Suprapubic skin (tissue), 4 donors: Measurements from ENCODE around the gene NAGA. TPM values are rescaled to one million over a fixed set of nuclear protein-coding genes. Genes with fewer than 3 reads are reported as not detected.

Experiments used
- DNase-seq, 2 donors: peaks; one replicate each; pipeline ENCODE4 v3.0.0-alpha.2; 2019; ENCODE audit warnings: low spot score in 2 of 2
- H3K27ac ChIP-seq: fragments of 200-600 bp; sonication (generic); one replicate; pipeline ENCODE4 v1.5.1; 2019
- H3K27me3 ChIP-seq: fragments of 200-600 bp; sonication (generic); one replicate; pipeline ENCODE4 v1.5.1; 2019
- H3K36me3 ChIP-seq: fragments of 200-600 bp; sonication (generic); one replicate; pipeline ENCODE4 v1.5.1; 2019
- H3K4me1 ChIP-seq: fragments of 200-600 bp; sonication (generic); one replicate; pipeline ENCODE4 v1.5.1; 2019
- H3K4me3 ChIP-seq: fragments of 200-600 bp; sonication (generic); one replicate; pipeline ENCODE4 v1.5.1; 2019; ENCODE audit warnings: mild to moderate bottlenecking
- H3K9me3 ChIP-seq: fragments of 200-600 bp; sonication (generic); one replicate; pipeline ENCODE4 v1.5.1; 2019
- CTCF ChIP-seq, 2 donors: fragments of 200-600 bp in 1 of 2; fragments of 450-650 bp in 1 of 2; sonication (generic) in 1 of 2; IDR thresholded peaks; one replicate each; pipeline ENCODE4 v1.5.1; 2016 to 2019; ENCODE audit warnings: antibody characterized with exemption in 2 of 2, mild to moderate bottlenecking in 1 of 2, moderate library complexity in 1 of 2
- EP300 ChIP-seq: sonication (generic); formaldehyde crosslinking; IDR thresholded peaks from one replicate; pipeline ENCODE4 v1.6.1; 2017; ENCODE audit warnings: antibody characterized with exemption
- POLR2A ChIP-seq, 2 donors: fragments of 450-650 bp; IDR thresholded peaks; one replicate each; pipeline ENCODE4 v1.6.1; 2017; ENCODE audit warnings: antibody characterized with exemption in 2 of 2, mild to moderate bottlenecking in 2 of 2, moderate library complexity in 2 of 2
- POLR2AphosphoS5 ChIP-seq, 3 donors: sonication (generic); formaldehyde crosslinking; IDR thresholded peaks; one replicate each; pipeline ENCODE4 v1.6.1; 2017; ENCODE audit warnings: antibody characterized with exemption in 3 of 3
- WGBS: methylation state at CpG from one replicate; pipeline ENCODE4 v1.1.5; 2018; 5-methylcytosine and 5-hydroxymethylcytosine counted together
- total RNA-seq, 4 donors: library from RNA; depleted of rRNA; stranded (reverse); fragments of >200 nt; gene quantifications; one replicate each; pipeline ENCODE4 v1.1.0, GENCODE V29; 2016

The NAGA gene
- total RNA-seq, 4 donors from 2014 or later = 20.9 to 25.9 (median 22.2) TPM

GRCh38 chr22:42026705-42027104, 43.9 kb downstream of the NAGA start:
- Histone ChIP-seq H3K27me3 (no peaks in the 10 kb centered on the region), H3K36me3 (no peaks in the 10 kb centered on the region), H3K4me3 (no peak overlapping the region), H3K4me1 (no peaks in the 10 kb centered on the region), H3K27ac (no peak overlapping the region), H3K9me3 (no peaks in the 10 kb centered on the region)
- no peak for DNase-seq
- TF ChIP-seq POLR2AphosphoS5 (IDR thresholded peaks at IDR 0.05) (no peak), CTCF (IDR thresholded peaks at IDR 0.05) (no peak), EP300 (no peak), POLR2A (IDR thresholded peaks at IDR 0.05) (no peak)
- WGBS = 90% methylated on average over 10 of the region's 10 CpGs

DNA sequence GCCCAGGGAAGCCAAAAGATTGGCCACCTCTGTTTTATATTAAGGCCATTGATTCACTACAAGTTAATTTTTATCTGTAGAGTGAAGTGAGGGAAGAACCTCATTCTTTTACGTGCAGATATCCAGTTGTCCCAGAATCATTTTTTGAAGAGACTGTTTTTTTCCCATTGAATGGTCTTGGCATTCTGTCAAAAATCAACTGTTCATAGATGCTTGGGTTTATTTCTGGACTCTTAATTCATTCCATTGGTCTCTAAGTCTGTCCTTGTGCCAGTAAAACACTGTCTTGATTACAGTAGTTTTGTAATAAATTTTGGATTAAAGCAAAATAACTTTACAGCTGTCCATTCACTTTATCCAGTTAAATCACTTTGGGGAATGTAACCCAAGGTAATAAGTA, 45.2 kb downstream of the NAGA start:
- Histone ChIP-seq H3K27me3 (no peaks in the 10 kb centered on the region), H3K27ac (no peak overlapping the region), H3K36me3 (no peaks in the 10 kb centered on the region), H3K4me3 (no peak overlapping the region), H3K9me3 (no peaks in the 10 kb centered on the region), H3K4me1 (no peaks in the 10 kb centered on the region)
- no peak for DNase-seq
- 36% methylated on average over 1 of the region's 1 CpG for WGBS
- no peak for TF ChIP-seq POLR2AphosphoS5 (IDR thresholded peaks at IDR 0.05)
- no peak for TF ChIP-seq EP300
- TF ChIP-seq CTCF (IDR thresholded peaks at IDR 0.05) = no peak
- TF ChIP-seq POLR2A (IDR thresholded peaks at IDR 0.05) = no peak

GRCh38 chr22:42022162-42022847, 48.3 kb downstream of the NAGA start:
- H3K27me3 ChIP-seq = no peaks in the 10 kb centered on the region
- no peaks in the 10 kb centered on the region for H3K9me3 ChIP-seq
- H3K4me1 ChIP-seq = no peaks in the 10 kb centered on the region
- H3K27ac ChIP-seq = no peak overlapping the region
- no peaks in the 10 kb centered on the region for H3K36me3 ChIP-seq
- no peak for DNase-seq
- TF ChIP-seq POLR2AphosphoS5 (IDR thresholded peaks at IDR 0.05) (no peak), CTCF (IDR thresholded peaks at IDR 0.05) (no peak), EP300 (no peak), POLR2A (IDR thresholded peaks at IDR 0.05) (no peak)
- no peak overlapping the region for H3K4me3 ChIP-seq
- WGBS = 66% methylated on average over 2 of the region's 2 CpGs

DNA sequence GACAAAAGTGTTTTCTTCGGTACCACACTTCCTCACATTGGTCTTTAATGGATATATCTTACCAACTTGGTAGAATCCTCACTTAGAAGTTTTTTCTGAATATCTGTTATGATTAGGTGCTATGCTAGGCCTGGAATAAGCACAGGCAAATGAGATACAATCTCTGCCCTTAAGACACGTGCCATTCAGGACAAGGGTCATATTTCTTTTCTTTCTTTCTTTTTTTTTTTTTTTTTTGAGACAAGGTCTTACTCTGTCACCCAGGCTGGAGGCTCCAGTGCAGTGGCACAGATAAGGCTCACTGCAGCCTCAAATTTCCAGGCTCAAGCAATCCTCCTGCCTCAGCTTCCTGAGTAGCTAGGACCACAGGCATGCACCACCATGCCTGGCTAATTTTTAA, 49.0 kb downstream of the NAGA start:
- H3K9me3 ChIP-seq = no peaks in the 10 kb centered on the region
- H3K27me3 ChIP-seq = no peaks in the 10 kb centered on the region
- H3K36me3 ChIP-seq = no peaks in the 10 kb centered on the region
- DNase-seq = no peak
- no peak for TF ChIP-seq EP300
- no peak for TF ChIP-seq CTCF (IDR thresholded peaks at IDR 0.05)
- no peak for TF ChIP-seq POLR2A (IDR thresholded peaks at IDR 0.05)
- no peak for TF ChIP-seq POLR2AphosphoS5 (IDR thresholded peaks at IDR 0.05)
- no peaks in the 10 kb centered on the region for H3K4me1 ChIP-seq
- no peak overlapping the region for H3K4me3 ChIP-seq
- WGBS = 87% methylated on average over 2 of the region's 2 CpGs
- H3K27ac ChIP-seq = no peak overlapping the region

DNA sequence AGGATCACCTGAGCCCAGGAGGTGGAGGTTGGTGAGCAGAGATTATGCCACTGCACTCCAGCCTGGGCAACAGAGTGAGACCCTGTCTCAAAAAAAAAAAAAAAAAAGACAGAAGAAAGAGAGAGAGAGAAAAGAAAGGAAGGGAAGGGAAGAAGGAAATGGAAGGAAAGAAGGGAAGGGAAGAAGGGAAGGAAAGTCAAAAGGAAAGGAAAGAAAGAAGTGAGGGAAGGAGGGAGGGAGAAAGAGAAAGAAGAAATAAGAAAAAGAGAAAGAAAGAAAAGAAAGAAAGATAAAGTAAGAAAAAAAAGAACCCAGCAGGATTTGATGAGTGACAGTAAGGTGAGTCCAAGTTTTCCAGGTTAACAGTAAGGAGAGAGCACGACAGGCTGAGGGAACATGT, 52.4 kb downstream of the NAGA start:
- Histone ChIP-seq H3K36me3 (no peaks in the 10 kb centered on the region), H3K9me3 (no peaks in the 10 kb centered on the region), H3K27ac (no peak overlapping the region), H3K4me3 (no peak overlapping the region), H3K4me1 (no peaks in the 10 kb centered on the region), H3K27me3 (no peaks in the 10 kb centered on the region)
- no peak for DNase-seq
- 70% methylated on average over 1 of the region's 1 CpG for WGBS
- no peak for TF ChIP-seq CTCF (IDR thresholded peaks at IDR 0.05)
- TF ChIP-seq EP300 = no peak
- no peak for TF ChIP-seq POLR2AphosphoS5 (IDR thresholded peaks at IDR 0.05)
- TF ChIP-seq POLR2A (IDR thresholded peaks at IDR 0.05) = no peak
